ENCODE results near the gene C2CD3.

DNA sequence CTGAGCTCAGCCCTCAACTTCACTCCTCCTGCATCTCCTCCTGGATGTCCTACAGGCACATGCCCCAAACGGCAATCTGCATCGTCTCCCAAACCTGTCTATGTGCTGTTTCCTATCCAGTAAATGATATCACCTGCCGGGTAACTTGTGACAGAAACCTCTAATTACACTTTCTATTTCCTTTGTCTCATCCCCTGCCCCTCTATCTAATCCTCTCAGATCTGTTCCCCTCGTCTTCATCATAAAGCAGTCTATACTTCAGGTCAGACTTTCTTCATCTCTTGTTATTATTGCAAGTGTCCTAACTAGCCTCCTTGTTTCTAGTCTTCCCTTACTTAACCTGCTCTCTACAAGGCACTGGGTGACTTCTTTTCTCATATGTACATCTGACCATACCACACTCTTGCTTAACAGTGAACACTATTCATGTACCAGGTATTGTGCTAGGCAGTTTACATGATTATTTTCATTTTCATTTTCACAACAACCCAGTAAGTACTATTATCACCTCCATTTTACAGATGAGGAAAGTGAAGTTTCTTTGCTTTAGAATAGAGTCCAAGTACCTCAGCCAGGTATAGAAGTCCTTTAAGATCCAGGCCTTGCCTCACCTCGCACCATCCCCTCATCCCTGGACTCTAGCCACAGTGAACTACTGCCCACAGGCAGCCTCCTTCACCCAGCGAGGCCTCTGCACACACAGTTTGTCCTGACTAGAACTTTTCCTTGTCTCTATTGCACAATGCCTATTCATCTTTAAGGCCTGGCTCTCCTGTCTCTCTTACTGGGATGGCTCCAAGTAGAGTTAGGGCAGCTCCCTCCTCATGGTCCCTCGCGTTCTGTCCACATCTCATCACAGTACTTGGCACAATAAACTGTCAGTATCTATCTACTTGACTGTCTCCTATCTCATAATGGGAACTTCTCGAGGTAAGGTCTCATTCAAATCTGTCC, 139.8 kb downstream of the C2CD3 start:
- TF ChIP-seq, protein P1, sequence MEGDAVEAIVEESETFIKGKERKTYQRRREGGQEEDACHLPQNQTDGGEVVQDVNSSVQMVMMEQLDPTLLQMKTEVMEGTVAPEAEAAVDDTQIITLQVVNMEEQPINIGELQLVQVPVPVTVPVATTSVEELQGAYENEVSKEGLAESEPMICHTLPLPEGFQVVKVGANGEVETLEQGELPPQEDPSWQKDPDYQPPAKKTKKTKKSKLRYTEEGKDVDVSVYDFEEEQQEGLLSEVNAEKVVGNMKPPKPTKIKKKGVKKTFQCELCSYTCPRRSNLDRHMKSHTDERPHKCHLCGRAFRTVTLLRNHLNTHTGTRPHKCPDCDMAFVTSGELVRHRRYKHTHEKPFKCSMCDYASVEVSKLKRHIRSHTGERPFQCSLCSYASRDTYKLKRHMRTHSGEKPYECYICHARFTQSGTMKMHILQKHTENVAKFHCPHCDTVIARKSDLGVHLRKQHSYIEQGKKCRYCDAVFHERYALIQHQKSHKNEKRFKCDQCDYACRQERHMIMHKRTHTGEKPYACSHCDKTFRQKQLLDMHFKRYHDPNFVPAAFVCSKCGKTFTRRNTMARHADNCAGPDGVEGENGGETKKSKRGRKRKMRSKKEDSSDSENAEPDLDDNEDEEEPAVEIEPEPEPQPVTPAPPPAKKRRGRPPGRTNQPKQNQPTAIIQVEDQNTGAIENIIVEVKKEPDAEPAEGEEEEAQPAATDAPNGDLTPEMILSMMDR (IDR thresholded peaks at IDR 0.05) = no peak
- TF ChIP-seq POLR2A (IDR thresholded peaks at IDR 0.05) = no peak
